K562 (cell line): Measurements from ENCODE around the gene SELENOM. TPM values are rescaled to one million over a fixed set of nuclear protein-coding genes. Genes with fewer than 3 reads are reported as not detected.

Experiments used
- ATAC-seq: fragments of 200-7000 bp; cut with Tn5 transposase; 3 replicates; pipeline ENCODE4 v1.9.1; 2020; ENCODE audit warnings: moderate library complexity
- BruUV-seq: library from RNA; stranded (reverse); fragments of 400-500 nt; replicated peaks from 2 replicates; lab custom pipeline; 2021; lab: Mats Ljungman, UMichigan
- CTCF ChIA-PET: fragments of 300-600 bp; formaldehyde crosslinking; extraction: SDS; loops from one replicate; lab custom pipeline; 2021; ENCODE audit warnings: low intra/inter-chr PET ratio; lab: Yijun Ruan, JAX
- POLR2A ChIA-PET: fragments of 300-600, 350-650 bp; sonication (Branson Sonifier 250); formaldehyde crosslinking; extraction: SDS; loops from one replicate; lab custom pipeline; 2021; ENCODE audit warnings: antibody characterized with exemption, inconsistent platforms; lab: Yijun Ruan, JAX
- DNase-seq, 4 experiments: peaks; one replicate each; pipeline versions ENCODE4 v3.0.0 to v3.0.0-alpha.2; 2011 to 2018; ENCODE audit warnings: low spot score in 3 of 4, mixed read lengths in 3 of 4; ENCODE audit errors: extremely low read depth in 1 of 4
- FAIRE-seq: peaks from 2 replicates; lab custom pipeline; 2011; peaks lifted over from hg19 to GRCh38; lab: Jason Lieb, UNC
- H2AFZ ChIP-seq: 2 replicates; pipeline ENCODE4 v1.6.0; 2011; ENCODE audit warnings: low read depth, low read length, control low read depth, inconsistent platforms
- H3K27ac ChIP-seq: fragments of 200-600 bp; 3 replicates; pipeline ENCODE4 v1.8.0; 2011; ENCODE audit warnings: low read depth, mild to moderate bottlenecking, control low read depth, inconsistent platforms, low read length, moderate library complexity, mixed read lengths; ENCODE audit errors: extremely low read depth
- H3K27me3 ChIP-seq, 2 experiments: fragments of 300-600 bp in 1 of 2; 2 replicates in 1 of 2; 3 replicates in 1 of 2; pipeline versions ENCODE4 v1.6.0 to v1.8.0; 2011; ENCODE audit warnings: inconsistent platforms in 2 of 2, low read length in 2 of 2, mild to moderate bottlenecking in 1 of 2, mixed read lengths in 1 of 2, moderate library complexity in 1 of 2; ENCODE audit not compliant: control insufficient read depth in 2 of 2, insufficient read depth in 2 of 2
- H3K36me3 ChIP-seq: fragments of 300-600 bp; 3 replicates; pipeline ENCODE4 v1.8.0; 2011; ENCODE audit warnings: mild to moderate bottlenecking, low read length, inconsistent platforms; ENCODE audit not compliant: control insufficient read depth, insufficient read depth
- H3K4me1 ChIP-seq, 2 experiments: fragments of 200-600 bp in 1 of 2; replicated peaks in 1 of 2; 2 replicates in 1 of 2; 3 replicates in 1 of 2; pipeline versions ENCODE4 v1.5.1 to v1.8.0; 2011; ENCODE audit warnings: inconsistent platforms in 2 of 2, low read length in 2 of 2, mild to moderate bottlenecking in 1 of 2, mixed read lengths in 1 of 2, moderate library complexity in 1 of 2; ENCODE audit not compliant: control insufficient read depth in 2 of 2, insufficient read depth in 2 of 2
- H3K4me2 ChIP-seq: 2 replicates; pipeline ENCODE4 v1.6.1; 2011; ENCODE audit warnings: low read length, control low read depth, inconsistent platforms, mixed read lengths; ENCODE audit not compliant: insufficient read depth
- H3K4me3 ChIP-seq: fragments of 200-600 bp; sonication (generic), shearing (Covaris generic); 2 replicates; pipeline ENCODE4 v1.5.1; 2016; ENCODE audit warnings: control low read depth, inconsistent platforms
- H3K79me2 ChIP-seq: fragments of 200-600 bp; 3 replicates; pipeline ENCODE4 v1.8.0; 2011; ENCODE audit warnings: low read length, inconsistent platforms; ENCODE audit not compliant: control insufficient read depth, insufficient read depth
- H3K9ac ChIP-seq, 2 experiments: 2 replicates each; pipeline versions ENCODE4 v1.6.0 to v1.6.1; 2011; ENCODE audit warnings: low read depth in 2 of 2, low read length in 2 of 2, control low read depth in 1 of 2, inconsistent platforms in 1 of 2, mild to moderate bottlenecking in 1 of 2, mixed read lengths in 1 of 2; ENCODE audit not compliant: insufficient read depth in 1 of 2
- H3K9me1 ChIP-seq: one replicate; pipeline ENCODE4 v1.6.0; 2011; ENCODE audit warnings: inconsistent platforms, mild to moderate bottlenecking, low read length, moderate library complexity; ENCODE audit not compliant: control insufficient read depth, insufficient read depth
- H3K9me3 ChIP-seq: replicated peaks from 2 replicates; pipeline ENCODE4 v1.5.1; 2011; ENCODE audit warnings: low read depth, low read length, inconsistent platforms; ENCODE audit not compliant: control insufficient read depth, insufficient read depth
- H4K20me1 ChIP-seq: replicated peaks from 2 replicates; pipeline ENCODE4 v1.6.1; 2011; ENCODE audit warnings: low read length, inconsistent platforms, mixed read lengths; ENCODE audit not compliant: control insufficient read depth, insufficient read depth
- HDAC6 ChIP-seq: IDR thresholded peaks from 2 replicates; pipeline ENCODE4 v1.6.1; 2012; ENCODE audit warnings: low read depth, mild to moderate bottlenecking, control low read depth, inconsistent platforms, low read length, moderate library complexity
- JUN ChIP-seq, 2 experiments: sonication (generic) in 1 of 2; formaldehyde crosslinking in 1 of 2; IDR thresholded peaks; 2 replicates each; pipeline versions ENCODE4 v1.6.1 to v1.8.0; 2012 to 2022; ENCODE audit warnings: borderline replicate concordance in 2 of 2, mild to moderate bottlenecking in 2 of 2, improper control_type of control experiment in 1 of 2, low read depth in 1 of 2, low read length in 1 of 2, missing genetic modification reagents in 1 of 2
- MAZ ChIP-seq, 2 experiments: fragments of 450-650 bp in 1 of 2; sonication (generic) in 1 of 2; formaldehyde crosslinking; IDR thresholded peaks in 1 of 2; conservative IDR thresholded peaks in 1 of 2; 2 replicates each; pipeline versions ENCODE4 v1.4.0 to v1.5.0; 2020; ENCODE audit warnings: mild to moderate bottlenecking in 1 of 2, missing genetic modification reagents in 1 of 2
- NCOA2 ChIP-seq, 2 experiments: fragments of 450-650 bp; IDR thresholded peaks; 2 replicates each; pipeline ENCODE4 v1.6.1; 2018; ENCODE audit warnings: mild to moderate bottlenecking in 2 of 2, moderate library complexity in 1 of 2; ENCODE audit not compliant: partially characterized antibody in 2 of 2
- NFIC ChIP-seq: fragments of 450-650 bp; IDR thresholded peaks from 2 replicates; pipeline ENCODE4 v1.6.1; 2017; ENCODE audit warnings: mild to moderate bottlenecking, inconsistent platforms
- ZNF212 ChIP-seq: fragments of 450-650 bp; formaldehyde crosslinking; IDR thresholded peaks from 2 replicates; pipeline ENCODE4 v1.4.0; 2020; ENCODE audit warnings: mild to moderate bottlenecking
- ZNF785 ChIP-seq: fragments of 250-450 bp; sonication (Bioruptor Pico); IDR thresholded peaks from 2 replicates; pipeline ENCODE4 v1.4.0; 2020; ENCODE audit warnings: mild to moderate bottlenecking
- WGBS: fragments of 100-300 bp; shearing (Covaris generic); methylation state at CpG from one replicate; pipeline ENCODE4 v1.1.6; 2016; ENCODE audit warnings: low coverage, mixed read lengths; ENCODE audit not compliant: insufficient coverage; ENCODE audit errors: missing lambda C conversion rate; 5-methylcytosine and 5-hydroxymethylcytosine counted together
- in situ Hi-C: fragments of 300-500 bp; cut with MboI; formaldehyde crosslinking; loops from 4 replicates; pipeline ENCODE4 v1.15.0; 2018; ENCODE audit warnings: inconsistent platforms, mixed read lengths
- intact Hi-C: fragments of 100-400 bp; cut with micrococcal nuclease; formaldehyde crosslinking; loops from 2 replicates; pipeline ENCODE4 v1.14.2; 2022
- polyA plus RNA-seq, 8 experiments: library from polyadenylated mRNA; depleted of rRNA in 4 of 8; stranded (reverse) in 5 of 8; unstranded in 3 of 8; fragments of >200 nt; fragmentation: Nextera tagmentation in 2 of 8; fragmentation: Illumina TruSeq in 1 of 8; extraction: Ambion mirVana in 2 of 8; extraction: Trizol in 1 of 8; gene quantifications; 2 replicates each; pipeline versions ENCODE4 v1.2.1 to v1.2.3, GENCODE V29; 2011 to 2014; ENCODE audit warnings: inconsistent platforms in 1 of 8, missing spikeins in 1 of 8
- total RNA-seq, 7 experiments: library from RNA; depleted of rRNA in 6 of 7; stranded (reverse); fragments of >200 nt in 6 of 7; fragmentation: Illumina TruSeq in 2 of 7; extraction: Trizol in 2 of 7; gene quantifications; 2 replicates each; pipeline versions ENCODE4 v1.2.1 to v1.2.3, GENCODE V29; 2011 to 2021; ENCODE audit warnings: low replicate concordance in 1 of 7

Gene SELENOM
- total and polyA plus RNA-seq, 9 of the 15 experiments (the other 6 are each of a cell fraction or from before 2014, with no cell fraction given) = 1.2 to 10.6 (median 3.7) TPM

GRCh38 chr22:31094741-31095140 is 12.6 kb downstream of the SELENOM start (continued):
- TF ChIP-seq JUN (IDR thresholded peaks at IDR 0.05; ENCODE audit: borderline replicate concordance, low read depth, low read length) (no peak), JUN (CRISPR knock-in tag; IDR thresholded peaks at IDR 0.05; ENCODE audit: borderline replicate concordance) (no peak), HDAC6 (no peak)

- no peak overlapping the region for H3K27ac ChIP-seq
- H3K79me2 ChIP-seq = no peaks in the 10 kb centered on the region
- in situ Hi-C loops (no loop called here), intact Hi-C loops (no loop called here)
- H4K20me1 ChIP-seq = no peaks in the 10 kb centered on the region
- H3K9me1 ChIP-seq = peaks cover 3% of the 10 kb centered on the region
- H3K9me3 ChIP-seq = no peaks in the 10 kb centered on the region
- H3K4me1 ChIP-seq = peaks cover 5 to 24% of the 10 kb centered on the region in 2 experiments; a peak in 3 of 5 replicates
- TF ChIP-seq ZNF212 (CRISPR knock-in tag) = no peak
- TF ChIP-seq MAZ (CRISPR knock-in tag; conservative IDR thresholded peaks at IDR 0.05 in 1 of 2, IDR thresholded peaks at IDR 0.05 in 1 of 2) = no peak
- no peak for TF ChIP-seq NCOA2 (IDR thresholded peaks at IDR 0.05; ENCODE audit: partially characterized antibody in 2 of 2)
- no peak for TF ChIP-seq ZNF785 (CRISPR knock-in tag)
- no peak for TF ChIP-seq NFIC
- ATAC-seq = no peak
- H2AFZ ChIP-seq = no peak overlapping the region
- H3K9ac ChIP-seq = no peak overlapping the region
- FAIRE-seq = no peak
- H3K27me3 ChIP-seq = no peaks in the 10 kb centered on the region
- no TSS peak for BruUV-seq
- POLR2A ChIA-PET = no interaction called here
- 68% methylated on average over 4 of the region's 5 CpGs for WGBS
- H3K36me3 ChIP-seq = peaks cover 36% of the 10 kb centered on the region; the same call in 2 of the 3 replicates
- H3K4me2 ChIP-seq = no peak overlapping the region
- CTCF ChIA-PET = no interaction called here
- DNase-seq = no peak
- no peak overlapping the region for H3K4me3 ChIP-seq
Measured at GRCh38 chr22:31094021-31094551, 13.3 kb downstream of the SELENOM start.
